RWPE1 (cell line): Measurements from ENCODE around the gene NRIP2.

Source experiments
- CTCF ChIA-PET: fragments of 350-600 bp; sonication (Branson Sonifier 250); formaldehyde crosslinking; extraction: SDS; loops from one replicate; lab custom pipeline; 2021; lab: Yijun Ruan, JAX
- POLR2A ChIA-PET: fragments of 400-600 bp; formaldehyde crosslinking; extraction: SDS; loops from one replicate; lab custom pipeline; 2020; ENCODE audit warnings: antibody characterized with exemption; ENCODE audit not compliant: low non-redundant PET; lab: Yijun Ruan, JAX
- DNase-seq: peaks from one replicate; pipeline ENCODE4 v3.0.0; 2012; ENCODE audit warnings: low spot score
- H3K27ac ChIP-seq: fragments of 450-650 bp; 2 replicates; pipeline ENCODE4 v1.5.1; 2017
- CTCF ChIP-seq: fragments of 450-650 bp; conservative IDR thresholded peaks from 2 replicates; pipeline ENCODE4 v1.5.1; 2017; ENCODE audit warnings: low read depth, mild to moderate bottlenecking

NRIP2 gene

GRCh38 chr12:2794736-2795289 is 40.0 kb downstream of the NRIP2 start, which contains the start of gene FKBP4:
Gene FKBP4, plus strand, starts transcription at chr12:2794970. Its CDS starts 170 bp downstream, at chr12:2795140.
- no peak for TF ChIP-seq CTCF
- ChIA-PET POLR2A (interaction anchor here (0.7 kb wide), 1 partner anchor 154 kb away, joined by 3 read pairs; no protein-coding TSS in a partner anchor), CTCF (interaction anchor here (1.2 to 2.0 kb wide), 2 partner anchors 11 to 112 kb away, joined by 3 to 12 read pairs; no protein-coding TSS in a partner anchor)
- peak within 1 kb of the TSS; percentile 67 for H3K27ac ChIP-seq
- DNase-seq: peak; percentile 94

GRCh38 chr12:2794191-2794735 is 40.6 kb downstream of the NRIP2 start:
- no peak for TF ChIP-seq CTCF
- POLR2A ChIA-PET: interaction anchor here (0.7 kb wide), 1 partner anchor 153 kb away, joined by 3 read pairs; no protein-coding TSS in a partner anchor
- peak; percentile 55 for DNase-seq
- CTCF ChIA-PET: interaction anchor here (2.0 kb wide), 1 partner anchor 10 kb away, joined by 12 read pairs; no protein-coding TSS in a partner anchor
- peak overlapping the region; percentile 67 for H3K27ac ChIP-seq

GRCh38 chr12:2793561-2793960 is 41.3 kb downstream of the NRIP2 start:
- CTCF ChIA-PET: interaction anchor here (2.0 kb wide), 1 partner anchor 10 kb away, joined by 12 read pairs; no protein-coding TSS in a partner anchor
- no peak overlapping the region for H3K27ac ChIP-seq
- POLR2A ChIA-PET: no interaction called here
- DNase-seq: no peak
- no peak for TF ChIP-seq CTCF

- POLR2A ChIA-PET: no interaction called here
- no peak for DNase-seq
- CTCF ChIA-PET: interaction anchor here (2.0 kb wide), 1 partner anchor 9 kb away, joined by 12 read pairs; no protein-coding TSS in a partner anchor
- TF ChIP-seq CTCF: no peak
- no peak overlapping the region for H3K27ac ChIP-seq
Measured at GRCh38 chr12:2792671-2793500, 41.9 kb downstream of the NRIP2 start.

GRCh38 chr12:2791089-2791488 is 43.7 kb downstream of the NRIP2 start:
- ChIA-PET POLR2A (interaction anchor here (0.5 kb wide), 1 partner anchor 61 kb away, joined by 3 read pairs; no protein-coding TSS in a partner anchor), CTCF (no interaction called here)
- H3K27ac ChIP-seq: no peak overlapping the region
- DNase-seq: no peak
- TF ChIP-seq CTCF: no peak

GRCh38 chr12:2785017-2785416 is 49.8 kb downstream of the NRIP2 start:
- POLR2A ChIA-PET: no interaction called here
- CTCF ChIA-PET: interaction anchor here (1.0 to 2.5 kb wide), 3 partner anchors 9 to 102 kb away, joined by 3 to 13 read pairs (median 12); no protein-coding TSS in a partner anchor
- no peak for DNase-seq

More at GRCh38 chr12:2785017-2785416, 49.8 kb downstream of the NRIP2 start:
- H3K27ac ChIP-seq: no peak overlapping the region
- no peak for TF ChIP-seq CTCF
